Limb (tissue), 2 donors: ENCODE measurements around the gene LIX1L.

Experiments used
- DNase-seq, 2 donors: peaks; one replicate each; pipeline ENCODE4 v3.0.0-alpha.2; 2016; ENCODE audit errors: extremely low spot score in 2 of 2

The LIX1L gene

GRCh38 chr1:145985502-145986439 lies 28.0 kb upstream of the LIX1L start:
- DNase-seq: no peak

GRCh38 chr1:145985129-145985501 lies 27.3 kb upstream of the LIX1L start:
- no peak for DNase-seq

- DNase-seq: no peak
Observed at GRCh38 chr1:145983960-145984830, 26.4 kb upstream of the LIX1L start.

GRCh38 chr1:145983206-145983675 lies 25.4 kb upstream of the LIX1L start:
- DNase-seq: no peak

GRCh38 chr1:145982010-145982723 lies 24.4 kb upstream of the LIX1L start:
- DNase-seq: no peak

GRCh38 chr1:145980457-145980994 lies 22.7 kb upstream of the LIX1L start:
- no peak for DNase-seq

GRCh38 chr1:145979746-145980456 lies 22.1 kb upstream of the LIX1L start:
- no peak for DNase-seq

- DNase-seq: peak; percentile 84 to 95
Observed at GRCh38 chr1:145978854-145979745, 21.3 kb upstream of the LIX1L start.

- DNase-seq: no peak
Observed at GRCh38 chr1:145978471-145978853, 20.6 kb upstream of the LIX1L start.

GRCh38 chr1:145977486-145978470 lies 20.0 kb upstream of the LIX1L start:
- peak; percentile 75 to 86 for DNase-seq

GRCh38 chr1:145977016-145977415 lies 19.2 kb upstream of the LIX1L start:
- DNase-seq: no peak

GRCh38 chr1:145975216-145975615 lies 17.4 kb upstream of the LIX1L start:
- no peak for DNase-seq

- DNase-seq: no peak
Observed at GRCh38 chr1:145974721-145975120, 16.9 kb upstream of the LIX1L start.

GRCh38 chr1:145972580-145972979 lies 14.8 kb upstream of the LIX1L start:
- DNase-seq: no peak

- no peak for DNase-seq
Observed at GRCh38 chr1:145967288-145967687, 9.5 kb upstream of the LIX1L start.

- DNase-seq: no peak
Observed at GRCh38 chr1:145965119-145965744, 7.4 kb upstream of the LIX1L start.

GRCh38 chr1:145964328-145965118 lies 6.7 kb upstream of the LIX1L start, which contains the start of the genes ANKRD34A and POLR3GL:
Gene ANKRD34A (minus strand): TSS chr1:145964575. CDS start chr1:145961759, 2,816 bp downstream.
Gene POLR3GL (plus strand): TSS chr1:145964690. CDS start chr1:145974866, 10,176 bp downstream.
- DNase-seq: peak; percentile 92 to 93
